Thyroid gland (tissue), 4 donors: ENCODE data around the gene KLHL42. TPM values are rescaled to one million over a fixed set of nuclear protein-coding genes. Genes with fewer than 3 reads are reported as not detected.
"Not testable (repeated sequence)": the region's sequence is repeated elsewhere in the genome, so short reads cannot be mapped to it uniquely, and the experiment has no call there.

ENCODE experiments used
- DNase-seq, 2 donors: peaks; one replicate each; pipeline ENCODE4 v3.0.0-alpha.2; 2019
- H3K27ac ChIP-seq, 3 donors: fragments of 200-600 bp; sonication (generic); 1 replicate in 2 of 3; 2 replicates in 1 of 3; pipeline ENCODE4 v1.5.1; 2016 to 2019; ENCODE audit warnings: mild to moderate bottlenecking in 1 of 3, moderate library complexity in 1 of 3
- H3K27me3 ChIP-seq: fragments of 200-600 bp; sonication (generic); one replicate; pipeline ENCODE4 v1.5.1; 2019
- H3K36me3 ChIP-seq, 2 donors: fragments of 200-600 bp; sonication (generic); one replicate each; pipeline ENCODE4 v1.5.1; 2016 to 2019
- H3K4me1 ChIP-seq, 2 donors: fragments of 200-600 bp; sonication (generic); one replicate each; pipeline ENCODE4 v1.5.1; 2017 to 2019
- H3K4me3 ChIP-seq, 3 donors: fragments of 200-600 bp; sonication (generic); replicated peaks in 1 of 3; 1 replicate in 2 of 3; 2 replicates in 1 of 3; pipeline ENCODE4 v1.5.1; 2016; ENCODE audit warnings: mild to moderate bottlenecking in 1 of 3
- H3K9me3 ChIP-seq: fragments of 200-600 bp; sonication (generic); one replicate; pipeline ENCODE4 v1.5.1; 2017
- CTCF ChIP-seq, 6 experiments: fragments of 200-600 bp in 3 of 6; fragments of 450-650 bp in 3 of 6; sonication (generic) in 3 of 6; IDR thresholded peaks; one replicate each; pipeline ENCODE4 v1.5.1; 2016 to 2019; ENCODE audit warnings: antibody characterized with exemption in 6 of 6, mild to moderate bottlenecking in 2 of 6, inconsistent platforms in 1 of 6, moderate library complexity in 1 of 6
- POLR2A ChIP-seq, 2 donors: fragments of 450-650 bp; IDR thresholded peaks; one replicate each; pipeline ENCODE4 v1.6.1; 2017; ENCODE audit warnings: antibody characterized with exemption in 2 of 2, mild to moderate bottlenecking in 2 of 2, moderate library complexity in 1 of 2
- WGBS, 2 donors: methylation state at CpG; one replicate each; pipeline ENCODE4 v1.1.5; 2017; 5-methylcytosine and 5-hydroxymethylcytosine counted together
- intact Hi-C: fragments of 100-400 bp; cut with DNase I; formaldehyde crosslinking; loops from one replicate; pipeline ENCODE4 v1.15.1; 2023
- total RNA-seq, 4 donors: library from RNA; depleted of rRNA; stranded (reverse); fragments of >200 nt; gene quantifications; one replicate each; pipeline ENCODE4 v1.2.3, GENCODE V29; 2016

Gene KLHL42
- total RNA-seq = 10 to 100 TPM; 18.8 to 43.9 (median 22.7) TPM

- Histone ChIP-seq H3K27me3 (no peaks in the 10 kb centered on the region), H3K36me3 (no peaks in the 10 kb centered on the region), H3K4me1 (peaks cover 18% of the 10 kb centered on the region in 2 donors), H3K9me3 (no peaks in the 10 kb centered on the region), H3K27ac (peak within 1 kb of the TSS; percentile 85 to 90 (median 88)), H3K4me3 (peak within 1 kb of the TSS; percentile 9 to 87 (median 70))
- peak in 1 of 6 experiments; percentile 2 for TF ChIP-seq CTCF (IDR thresholded peaks at IDR 0.05)
- TF ChIP-seq POLR2A (IDR thresholded peaks at IDR 0.05) = peak in 1 of 2 donors; percentile 64
- peak; percentile 60 to 67 for DNase-seq
- intact Hi-C loops = no loop called here
- WGBS, 2 donors = 0 to 2% methylated on average over 11 to 15 of the region's 92 CpGs
Measured at GRCh38 chr12:27779920-27780611, at the start of gene KLHL42, which contains the start of gene MANSC4. TSS of gene KLHL42 (plus strand) at chr12:27780233. CDS start at chr12:27780331, 98 bp downstream. TSS of gene MANSC4 (minus strand) at chr12:27780236. CDS start at chr12:27771276, 8,960 bp downstream.

GRCh38 chr12:27732281-27732680 lies 47.8 kb upstream of the KLHL42 start:
- Histone ChIP-seq H3K36me3 (peaks cover 0 to 3% of the 10 kb centered on the region in 2 donors), H3K27ac (no peak overlapping the region), H3K4me1 (no peaks in the 10 kb centered on the region), H3K9me3 (no peaks in the 10 kb centered on the region), H3K4me3 (no peak overlapping the region), H3K27me3 (no peaks in the 10 kb centered on the region)
- DNase-seq = no peak
- 69% methylated on average over 2 of the region's 2 CpGs for WGBS, 2 donors
- intact Hi-C loops = loop anchor here (10.0 kb wide), 1 partner anchor 83 kb away; no protein-coding TSS in a partner anchor
- TF ChIP-seq CTCF (IDR thresholded peaks at IDR 0.05) = no peak
- TF ChIP-seq POLR2A (IDR thresholded peaks at IDR 0.05) = no peak

- Histone ChIP-seq H3K27ac (no peak overlapping the region), H3K27me3 (no peaks in the 10 kb centered on the region), H3K9me3 (no peaks in the 10 kb centered on the region), H3K4me3 (no peak overlapping the region), H3K36me3 (peaks cover under 1 to 3% of the 10 kb centered on the region in 2 donors), H3K4me1 (no peaks in the 10 kb centered on the region)
- TF ChIP-seq CTCF (IDR thresholded peaks at IDR 0.05) (peak; percentile 15 to 79 (median 73)), POLR2A (IDR thresholded peaks at IDR 0.05) (no peak)
- intact Hi-C loops = loop anchor here (10.0 kb wide), 1 partner anchor 82 kb away; no protein-coding TSS in a partner anchor
- 46 to 53% methylated on average over 3 of the region's 3 CpGs for WGBS, 2 donors
- DNase-seq = peak; percentile 14 to 29
Measured at GRCh38 chr12:27733052-27733656, 46.9 kb upstream of the KLHL42 start.

GRCh38 chr12:27733791-27734190 lies 46.2 kb upstream of the KLHL42 start:
- H3K36me3 ChIP-seq = peaks cover 3 to 4% of the 10 kb centered on the region in 2 donors
- WGBS, 2 donors = 95 to 96% methylated on average over 1 of the region's 1 CpG
- DNase-seq = no peak
- H3K4me3 ChIP-seq = no peak overlapping the region
- intact Hi-C loops = loop anchor here (10.0 kb wide), 1 partner anchor 81 kb away; no protein-coding TSS in a partner anchor
- TF ChIP-seq CTCF (IDR thresholded peaks at IDR 0.05) (no peak), POLR2A (IDR thresholded peaks at IDR 0.05) (no peak)
- no peaks in the 10 kb centered on the region for H3K27me3 ChIP-seq
- H3K4me1 ChIP-seq = no peaks in the 10 kb centered on the region
- no peaks in the 10 kb centered on the region for H3K9me3 ChIP-seq
- no peak overlapping the region for H3K27ac ChIP-seq

- H3K36me3 ChIP-seq, H3K27me3 ChIP-seq, H3K4me3 ChIP-seq, H3K27ac ChIP-seq, H3K4me1 ChIP-seq, H3K9me3 ChIP-seq, DNase-seq: not testable (repeated sequence)
- WGBS, 2 donors = 95 to 96% methylated on average over 9 of the region's 9 CpGs
- intact Hi-C loops = loop anchor here (10.0 kb wide), 1 partner anchor 80 kb away; no protein-coding TSS in a partner anchor
Measured at GRCh38 chr12:27734321-27734720, 45.7 kb upstream of the KLHL42 start.
